NCI-H2196 treated with DMSO at 0.1 percent for 48 hours (cell line): ENCODE measurements around the gene SYCP1.
"Not testable (repeated sequence)": the region's sequence is repeated elsewhere in the genome, so short reads cannot be mapped to it uniquely, and the experiment has no call there.

ENCODE experiments used
- DNase-seq: peaks from one replicate; lab custom pipeline; 2025; ENCODE audit not compliant: unreplicated experiment; lab: John Stamatoyannopoulos, UW

SYCP1 gene

GRCh38 chr1:114854693-114855320 is at the start of gene SYCP1:
Gene SYCP1, plus strand, starts transcription at chr1:114854863. Its CDS starts 602 bp downstream, at chr1:114855465.
- no peak for DNase-seq

GRCh38 chr1:114819869-114820268 is 34.8 kb upstream of the SYCP1 start:
- no peak for DNase-seq

- DNase-seq, result no peak
These were observed 34.3 kb upstream of the SYCP1 start for GRCh38 chr1:114820392-114820791.

GRCh38 chr1:114821978-114822377 is 32.7 kb upstream of the SYCP1 start:
- DNase-seq, result no peak

GRCh38 chr1:114828251-114828650 is 26.4 kb upstream of the SYCP1 start:
- DNase-seq, result no peak

GRCh38 chr1:114830075-114830474 is 24.6 kb upstream of the SYCP1 start:
- DNase-seq, result not testable (repeated sequence)

- DNase-seq, result no peak
These were observed 23.2 kb upstream of the SYCP1 start for GRCh38 chr1:114831276-114831994.

- DNase-seq, result no peak
These were observed 22.6 kb upstream of the SYCP1 start for GRCh38 chr1:114832057-114832456.

GRCh38 chr1:114833421-114833820 is 21.2 kb upstream of the SYCP1 start:
- DNase-seq, result no peak

GRCh38 chr1:114844270-114844669 is 10.4 kb upstream of the SYCP1 start:
- no peak for DNase-seq

GRCh38 chr1:114853584-114853983 is 1.1 kb upstream of the SYCP1 start:
- DNase-seq, result no peak

GRCh38 chr1:114861384-114861783 is 6.7 kb downstream of the SYCP1 start:
- DNase-seq, result no peak

GRCh38 chr1:114892194-114892918 is 37.7 kb downstream of the SYCP1 start:
- DNase-seq, result no peak

- DNase-seq, result no peak
These were observed 42.1 kb downstream of the SYCP1 start for GRCh38 chr1:114896795-114897194.

- no peak for DNase-seq
These were observed 47.2 kb downstream of the SYCP1 start for GRCh38 chr1:114901814-114902213.

- DNase-seq, result no peak
These were observed 47.7 kb downstream of the SYCP1 start for GRCh38 chr1:114902343-114902742.

- no peak for DNase-seq
These were observed 48.8 kb downstream of the SYCP1 start for GRCh38 chr1:114903480-114903879.

GRCh38 chr1:114915720-114916119 is 61.1 kb downstream of the SYCP1 start:
- DNase-seq, result not testable (repeated sequence)

- no peak for DNase-seq
These were observed 71.9 kb downstream of the SYCP1 start for GRCh38 chr1:114926607-114927006.

GRCh38 chr1:114927401-114927800 is 72.7 kb downstream of the SYCP1 start:
- DNase-seq, result no peak

- DNase-seq, result no peak
These were observed 101.9 kb downstream of the SYCP1 start for GRCh38 chr1:114956570-114956969.

- DNase-seq, result no peak
These were observed 104.8 kb downstream of the SYCP1 start for GRCh38 chr1:114959423-114959822.
